Astrocyte (in vitro differentiated cells and primary cell): ENCODE results near the gene CACNA1B.

Experiments
- CTCF ChIP-seq: IDR thresholded peaks from 2 replicates; pipeline ENCODE4 v1.5.1; 2011; ENCODE audit warnings: low read depth, mild to moderate bottlenecking, inconsistent platforms, low read length, moderate library complexity; ENCODE audit not compliant: insufficient read depth
- EZH2 ChIP-seq: IDR thresholded peaks from 2 replicates; pipeline ENCODE4 v1.6.1; 2012; ENCODE audit warnings: mild to moderate bottlenecking, low read length, inconsistent platforms; ENCODE audit not compliant: insufficient read depth

GRCh38 chr9:137970686-137971476, 93.3 kb downstream of the CACNA1B start:
- no peak for TF ChIP-seq EZH2
- no peak for TF ChIP-seq CTCF
